Tongue (tissue), 2 donors: ENCODE data around the gene TP53BP1. TPM values are rescaled to one million over a fixed set of nuclear protein-coding genes. Genes with fewer than 3 reads are reported as not detected.
"Not testable (repeated sequence)": the region's sequence is repeated elsewhere in the genome, so short reads cannot be mapped to it uniquely, and the experiment has no call there.

Source experiments
- DNase-seq: peaks from one replicate; pipeline ENCODE4 v3.0.0-alpha.2; 2015
- total RNA-seq: library from RNA; depleted of rRNA; stranded (reverse); fragments of >200 nt; gene quantifications from one replicate; pipeline ENCODE4 v1.2.3, GENCODE V29; 2014

Gene TP53BP1
- total RNA-seq, 1 donor from 2014 or later, result 87.9 TPM

DNA sequence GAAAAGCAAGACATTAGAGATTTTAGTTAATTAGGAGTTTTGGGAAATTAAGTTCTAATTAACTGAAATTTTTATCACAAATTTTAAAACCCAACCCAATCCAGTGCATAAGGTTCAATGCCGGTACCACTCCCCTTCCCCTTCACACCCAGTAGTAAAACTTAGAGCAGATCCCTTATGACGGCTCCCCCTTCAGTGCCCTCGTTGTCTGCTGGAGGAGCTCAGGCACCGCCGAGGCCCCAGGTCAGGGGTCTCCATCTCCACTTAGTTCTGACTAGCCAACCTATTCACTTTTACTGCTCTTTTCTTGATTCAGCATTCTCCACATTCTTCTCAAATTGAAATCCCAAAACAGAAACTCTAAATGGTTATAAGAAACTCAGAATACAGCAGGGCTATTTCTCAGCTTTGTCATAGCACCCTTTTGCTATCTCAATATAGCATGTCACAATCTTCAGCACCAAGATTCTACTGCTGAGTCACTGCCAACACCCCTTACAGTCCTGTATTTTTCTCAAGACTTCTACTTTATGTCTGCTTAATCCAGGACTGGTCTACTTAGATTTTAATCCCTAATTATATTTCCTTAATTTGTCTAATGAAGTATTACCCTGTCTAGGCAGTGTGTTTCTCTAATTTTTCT lies 82.3 kb downstream of the TP53BP1 start:
- DNase-seq, result no peak

DNA sequence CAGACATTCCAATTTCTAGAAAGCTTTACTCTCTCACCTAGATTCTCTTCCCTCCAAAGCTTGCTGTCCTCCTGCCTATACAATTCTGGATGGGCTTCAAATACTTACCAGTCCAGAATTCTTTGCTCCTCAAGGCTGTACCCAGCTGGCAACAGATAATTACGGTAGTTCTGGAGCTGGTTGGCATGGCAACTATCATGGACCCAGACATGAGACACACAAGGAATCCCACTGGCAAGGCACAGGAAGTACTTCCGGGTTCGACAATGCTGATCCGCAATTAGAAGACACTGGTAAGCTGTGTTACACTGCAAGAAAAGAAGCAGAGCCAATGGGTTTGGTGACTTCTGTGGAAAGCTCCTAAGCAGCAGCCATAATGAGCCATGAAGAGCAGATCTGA lies 84.2 kb downstream of the TP53BP1 start:
- DNase-seq, result no peak

DNA sequence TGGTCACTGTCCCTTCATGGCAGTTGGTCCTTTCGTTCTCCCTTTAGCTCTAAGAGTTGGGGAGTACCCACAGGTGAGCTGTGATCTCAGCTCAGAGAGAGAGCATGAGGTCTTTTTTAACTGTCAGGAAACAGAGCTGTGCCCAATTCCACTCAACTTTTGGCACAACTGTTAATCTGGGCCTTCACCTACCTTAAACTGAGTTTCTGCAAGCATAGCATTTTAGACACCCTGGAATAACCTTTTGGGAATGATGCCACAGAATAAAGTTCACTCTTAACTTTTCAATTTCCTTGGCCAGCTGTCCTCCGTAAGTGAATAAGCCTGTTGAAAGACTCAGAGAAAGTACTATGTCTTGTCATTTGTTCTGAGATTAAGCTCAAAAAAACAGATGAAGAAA lies 86.1 kb downstream of the TP53BP1 start:
- DNase-seq, result no peak

DNA sequence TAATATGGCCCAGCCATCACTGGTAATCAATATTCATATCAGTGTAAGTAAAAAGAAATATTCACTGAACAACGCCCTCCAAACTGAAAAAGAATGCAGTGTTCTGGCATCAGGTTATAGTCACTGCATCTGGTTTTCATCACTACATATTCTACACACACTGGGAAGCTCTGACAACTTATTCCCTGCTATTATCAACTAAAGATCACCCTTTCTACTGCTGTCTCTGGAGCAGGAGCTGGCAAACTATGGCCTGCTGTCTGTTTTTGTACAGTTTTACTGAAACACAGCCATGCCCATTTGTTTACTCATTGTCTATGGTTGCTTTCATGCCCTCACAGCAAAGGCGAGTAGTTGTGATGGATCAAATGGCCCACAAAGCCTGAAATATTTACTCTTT lies 86.8 kb downstream of the TP53BP1 start:
- no peak for DNase-seq

DNA sequence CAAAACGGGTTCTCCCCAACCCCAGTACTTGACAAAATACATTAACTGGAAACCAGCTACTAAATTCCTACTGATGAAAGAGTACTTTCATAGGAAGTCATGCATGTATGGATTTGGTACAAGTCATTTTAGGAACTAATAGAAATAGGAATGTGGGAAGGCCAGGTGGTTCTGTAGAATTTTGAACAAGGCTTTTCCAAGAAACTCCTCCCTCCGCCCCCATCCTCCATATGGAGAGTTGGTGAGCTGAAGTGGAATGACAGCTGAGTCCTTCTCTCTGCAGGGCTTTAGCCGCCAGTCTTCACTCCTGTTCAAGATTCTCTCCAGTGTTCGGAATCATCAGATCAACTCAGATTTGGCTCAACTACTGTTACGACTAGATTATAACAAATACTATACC lies 88.8 kb downstream of the TP53BP1 start:
- DNase-seq, result peak; percentile 2

DNA sequence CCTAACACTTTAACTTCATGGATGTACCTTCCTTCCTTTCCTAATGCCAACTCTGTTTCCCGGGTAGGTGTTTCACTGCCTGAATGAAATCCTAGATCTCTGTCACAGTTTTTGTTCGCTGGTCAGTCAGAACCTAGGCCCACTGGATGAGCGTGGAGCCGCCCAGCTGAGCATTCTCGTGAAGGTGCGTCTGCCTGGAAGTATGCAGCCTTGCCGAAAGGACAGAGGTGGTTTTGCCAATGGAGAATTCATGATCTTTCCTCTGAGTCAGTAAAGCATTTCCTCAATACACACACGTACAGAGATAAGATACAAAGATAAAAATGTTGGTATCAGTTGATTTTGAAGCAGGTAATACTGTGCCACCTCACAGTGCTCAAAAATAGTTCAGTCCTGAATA lies 89.3 kb downstream of the TP53BP1 start:
- DNase-seq, result no peak

DNA sequence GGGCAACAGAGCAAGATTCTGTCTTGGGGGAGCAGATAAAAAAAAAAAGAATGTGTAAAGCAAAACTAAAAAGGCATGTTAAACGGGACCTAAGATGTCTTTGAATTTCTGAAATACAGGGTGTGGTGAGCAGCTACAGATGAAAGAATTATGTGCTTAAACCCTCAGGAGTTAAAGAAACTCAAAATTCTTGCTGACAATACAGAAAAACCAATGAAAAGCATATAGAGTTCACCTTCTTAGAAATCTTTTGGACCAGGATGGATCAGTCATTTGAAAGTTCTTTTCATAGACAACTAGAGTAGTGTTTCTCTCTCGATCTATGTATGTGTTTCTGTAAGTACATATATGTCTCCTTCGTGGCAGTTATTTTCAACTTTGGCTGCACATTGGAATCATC lies 90.7 kb downstream of the TP53BP1 start:
- DNase-seq, result no peak

DNA sequence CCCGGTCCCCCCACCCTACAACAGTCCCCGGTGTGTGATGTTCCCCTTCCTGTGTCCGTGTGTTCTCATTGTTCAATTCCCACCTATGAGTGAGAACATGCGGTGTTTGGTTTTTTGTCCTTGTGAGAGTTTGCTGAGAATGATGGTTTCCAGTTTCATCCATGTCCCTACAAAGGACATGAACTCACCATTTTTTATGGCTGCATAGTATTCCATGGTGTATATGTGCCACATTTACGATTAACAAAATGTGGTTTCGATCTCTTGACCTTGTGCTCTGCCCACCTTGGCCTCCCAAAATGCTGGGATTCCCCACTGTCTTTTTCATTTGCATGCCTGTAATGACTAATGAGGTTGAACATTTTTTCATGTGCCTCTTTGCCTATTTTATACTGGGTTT lies 99.4 kb downstream of the TP53BP1 start:
- DNase-seq, result not testable (repeated sequence)

DNA sequence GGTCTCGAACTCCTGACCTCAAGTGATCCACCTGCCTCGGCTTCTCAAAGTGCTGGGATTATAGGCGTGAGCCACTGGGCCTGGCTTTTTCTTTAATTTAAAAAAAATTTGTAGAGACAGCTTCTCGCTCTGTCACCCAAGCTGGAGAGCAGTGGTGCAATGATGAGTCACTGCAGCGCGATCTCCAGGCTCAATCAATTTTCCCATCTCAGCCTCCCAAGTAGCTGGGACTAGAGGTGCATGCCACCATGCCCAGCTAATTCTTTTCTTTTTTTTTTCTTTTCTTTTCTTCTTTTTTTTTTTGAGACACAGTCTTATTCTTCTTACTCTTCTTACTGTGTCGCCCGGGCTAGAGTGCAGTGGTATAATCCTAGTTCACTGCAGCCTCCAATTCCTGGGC lies 102.2 kb downstream of the TP53BP1 start:
- no peak for DNase-seq

DNA sequence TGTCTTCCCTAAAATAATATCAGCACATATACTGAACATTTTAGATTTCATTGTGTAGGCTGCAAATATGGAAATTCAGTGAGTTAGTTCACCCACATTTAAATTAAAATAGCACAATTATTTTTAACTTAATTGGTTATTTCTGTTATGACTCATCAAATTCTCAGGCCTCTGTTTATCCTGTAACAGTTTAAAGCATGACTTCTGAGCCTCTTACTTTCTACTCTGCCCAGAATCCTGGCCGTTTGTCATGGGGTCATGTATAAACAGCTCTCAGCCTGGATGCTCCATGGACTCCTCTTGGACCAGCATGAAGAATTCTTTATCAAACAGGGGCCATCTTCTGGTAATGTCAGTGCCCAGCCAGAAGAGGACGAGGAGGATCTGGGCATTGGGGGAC lies 109.9 kb downstream of the TP53BP1 start:
- no peak for DNase-seq

DNA sequence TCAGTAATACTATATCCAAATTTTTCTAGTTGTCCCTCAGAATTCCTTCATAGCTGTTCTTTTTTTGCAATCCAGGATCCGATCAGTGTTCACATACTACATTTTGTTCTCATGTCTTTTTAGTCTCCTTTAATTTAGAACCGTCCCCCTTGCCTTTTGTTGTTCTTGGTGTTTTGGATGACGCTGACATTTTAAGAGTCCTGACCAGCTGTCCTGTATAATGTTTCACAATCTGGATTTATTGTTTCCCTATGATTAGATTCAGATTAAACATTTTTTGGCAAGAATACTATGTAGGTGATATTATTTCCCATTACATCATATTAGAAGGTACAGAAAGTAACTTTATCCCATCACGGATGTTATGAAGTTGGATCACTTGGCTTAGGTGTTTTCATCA lies 110.6 kb downstream of the TP53BP1 start:
- no peak for DNase-seq

DNA sequence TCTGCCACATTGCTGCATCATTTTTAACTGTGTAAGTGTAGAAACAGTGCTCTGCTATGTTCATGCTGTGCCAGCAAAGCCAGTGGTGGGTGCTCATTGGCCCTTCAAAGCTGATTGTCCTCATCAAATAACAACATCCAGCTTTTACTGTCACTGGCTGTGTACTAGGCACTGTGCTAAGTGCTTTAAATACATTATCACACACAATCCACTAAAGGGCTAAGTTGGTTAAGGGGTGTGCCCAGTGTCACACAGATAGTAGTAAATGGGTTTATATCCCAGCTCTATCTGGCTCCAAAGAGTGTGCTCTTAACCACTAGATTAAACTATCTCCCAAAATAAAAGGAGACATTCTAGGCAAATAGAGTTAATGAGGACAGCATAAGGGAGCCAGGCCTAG lies 114.4 kb downstream of the TP53BP1 start:
- no peak for DNase-seq

DNA sequence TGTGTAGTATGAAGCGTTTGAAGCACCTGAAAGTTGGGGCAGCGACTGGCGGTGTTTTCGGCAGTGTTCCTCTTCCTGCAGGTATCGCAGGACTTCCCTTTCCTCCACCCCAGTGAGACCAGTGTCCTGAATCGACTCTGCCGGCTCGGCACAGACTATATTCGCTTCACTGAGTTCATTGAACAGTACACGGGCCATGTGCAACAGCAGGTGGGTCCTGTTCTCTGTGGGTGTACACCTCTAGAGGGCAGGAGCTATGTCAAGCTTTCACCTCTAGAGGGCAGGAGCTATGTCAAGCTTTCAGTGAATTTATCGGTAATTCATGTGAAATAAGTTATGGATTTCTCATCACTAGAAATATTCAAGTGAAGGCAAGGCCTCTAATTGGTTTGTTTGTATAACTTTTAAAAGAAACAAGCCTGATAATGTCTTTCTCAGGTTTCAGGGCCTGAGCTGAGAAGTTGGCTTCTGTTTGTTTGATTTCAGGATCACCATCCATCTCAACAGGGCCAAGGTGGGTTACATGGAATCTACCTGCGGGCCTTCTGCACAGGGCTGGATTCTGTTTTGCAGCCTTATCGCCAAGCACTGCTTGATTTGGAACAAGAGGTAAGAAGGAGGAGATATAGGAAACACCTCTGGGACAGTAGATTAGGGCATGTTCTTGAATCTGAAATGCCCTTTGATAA lies 116.8 kb downstream of the TP53BP1 start:
- DNase-seq, result peak; percentile 23

DNA sequence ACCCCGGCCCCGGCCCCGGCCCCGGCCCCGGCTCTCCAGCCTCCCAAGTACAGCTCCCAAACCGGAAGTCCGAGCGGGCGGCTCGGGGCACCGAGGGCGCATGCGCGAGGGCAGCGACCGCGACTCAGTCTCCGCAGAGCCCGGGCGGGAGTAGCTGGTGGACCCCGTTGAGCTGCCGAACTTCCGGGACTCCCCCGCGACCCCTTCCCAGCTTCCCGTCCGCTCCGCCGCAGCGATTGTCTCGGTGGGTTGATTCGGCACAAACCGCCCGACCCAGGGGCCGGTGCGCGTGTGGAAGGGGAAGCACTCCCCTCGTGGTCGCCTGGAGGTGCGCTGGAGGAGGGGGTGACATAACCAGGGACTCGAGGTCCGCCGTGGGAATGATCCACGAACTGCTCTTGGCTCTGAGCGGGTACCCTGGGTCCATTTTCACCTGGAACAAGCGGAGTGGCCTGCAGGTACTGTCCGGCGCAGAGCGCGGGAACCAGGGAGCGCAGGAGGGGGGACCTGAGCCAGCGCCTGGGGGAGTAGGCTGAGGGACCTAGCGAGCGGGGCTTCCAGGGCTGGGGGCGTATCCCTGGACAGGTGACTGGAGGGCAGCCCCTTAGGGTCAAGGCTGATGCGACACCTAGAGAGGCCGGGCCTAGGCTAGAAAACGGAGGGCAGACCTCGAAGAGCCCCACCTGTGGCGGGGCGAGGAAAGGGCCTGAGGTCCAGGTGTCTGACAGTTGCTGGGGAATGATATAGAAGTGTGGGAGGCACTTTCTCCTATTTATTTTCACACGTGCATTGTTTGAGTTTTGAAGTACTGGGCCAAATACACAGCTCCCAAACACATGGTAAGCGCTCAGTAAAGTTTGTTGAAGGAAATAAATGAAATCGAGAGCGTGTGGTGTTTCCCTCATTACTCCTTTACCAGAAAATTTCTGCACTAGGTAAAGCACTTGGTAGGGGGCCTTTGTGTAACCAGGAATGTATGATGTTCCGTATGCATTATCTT lies 121.7 kb downstream of the TP53BP1 start, which contains the start of the genes TUBGCP4 and ZSCAN29:
Gene TUBGCP4, plus strand, starts transcription at position 127 of the 1,000 bp plus-strand sequence. Its CDS starts 254 bp downstream, at position 381.
Gene ZSCAN29, minus strand, starts transcription at position 69 of the 1,000 bp plus-strand sequence. CDS start 1,130 bp downstream, outside the sequence.
- DNase-seq, result peak; percentile 93

DNA sequence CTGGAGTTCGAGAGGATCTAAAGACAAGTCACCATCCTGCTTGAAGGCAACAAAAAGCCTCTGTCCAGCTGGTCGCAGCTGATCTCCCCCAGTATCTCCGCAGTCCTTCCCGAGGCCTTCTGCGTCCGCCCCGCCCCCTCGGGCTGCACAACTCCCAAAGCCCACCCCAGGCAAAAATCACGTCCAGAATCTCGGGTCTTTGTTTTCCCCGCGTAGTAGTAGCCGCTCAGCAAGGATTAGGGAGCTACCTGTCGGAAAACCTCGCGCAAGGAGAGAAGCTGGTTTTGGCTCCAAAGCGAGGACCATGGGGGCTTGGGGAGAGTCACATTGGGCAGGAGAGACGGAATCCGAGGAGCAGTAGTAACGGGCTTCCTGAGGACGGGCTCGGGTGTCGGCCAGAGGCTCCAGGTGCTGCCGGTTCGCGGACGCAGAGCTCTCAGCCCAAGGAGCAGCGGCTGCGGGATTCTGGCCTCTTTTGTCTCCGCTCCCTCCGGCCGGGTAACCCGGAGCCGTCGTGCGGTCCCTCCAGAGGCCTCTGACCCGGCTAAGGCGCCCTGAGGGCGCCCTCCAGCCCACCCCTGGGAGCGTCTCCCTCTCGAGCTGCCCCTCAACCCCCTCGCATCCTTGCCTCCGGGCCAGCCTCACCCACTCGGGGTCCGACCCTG lies 122.5 kb downstream of the TP53BP1 start:
- peak; percentile 76 for DNase-seq

DNA sequence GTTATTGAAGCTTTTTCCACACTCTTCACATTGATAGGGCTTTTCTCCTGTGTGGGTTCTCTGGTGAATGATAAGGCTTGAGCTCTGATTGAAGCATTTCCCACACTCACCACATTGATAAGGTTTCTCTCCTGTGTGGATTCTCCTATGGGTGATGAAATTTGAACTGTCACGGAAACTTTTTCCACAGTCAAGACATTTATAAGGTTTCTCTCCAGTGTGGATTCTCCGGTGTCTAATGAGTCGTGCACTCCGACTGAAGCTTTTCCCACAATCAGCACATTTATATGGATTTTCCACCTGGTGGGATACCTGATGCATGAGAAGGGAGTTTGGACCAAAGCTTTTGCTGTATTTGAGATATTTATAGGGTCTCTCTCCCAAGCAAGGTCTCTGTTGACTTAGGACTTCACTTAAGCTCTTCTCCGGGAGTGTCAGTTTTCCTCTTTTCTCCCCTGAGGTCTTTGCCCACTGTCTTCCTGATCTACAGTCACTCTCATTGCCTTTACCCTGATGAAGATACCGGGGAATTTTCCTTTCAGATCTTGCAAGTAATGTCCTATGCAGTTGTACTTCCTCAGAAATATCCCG lies 131.5 kb downstream of the TP53BP1 start:
- DNase-seq, result no peak

DNA sequence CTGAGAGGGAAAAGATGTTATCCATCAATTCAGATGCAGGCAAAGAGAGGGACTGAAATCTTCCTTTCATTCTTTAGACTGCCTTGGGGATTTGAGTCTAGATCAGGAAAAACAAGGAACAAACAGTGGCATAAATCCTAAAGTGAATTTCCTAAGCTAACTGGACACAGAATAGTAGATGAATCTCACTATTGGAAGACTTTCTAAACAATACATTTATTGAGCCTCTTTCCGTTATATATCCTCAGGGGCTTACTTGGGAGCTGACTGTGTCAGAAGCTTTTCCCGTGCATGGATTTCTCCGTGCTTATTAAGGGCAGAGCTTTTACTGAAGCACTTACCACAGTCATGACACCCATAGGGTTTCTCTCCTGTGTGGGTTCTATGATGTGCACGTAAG lies 132.1 kb downstream of the TP53BP1 start:
- no peak for DNase-seq
